GM18502 (cell line): Measurements from ENCODE around the gene C19orf73.
A peak's percentile ranks its signal among the peaks of the same experiment; 100 is the strongest.
"Not testable (repeated sequence)": the region's sequence is repeated elsewhere in the genome, so short reads cannot be mapped to it uniquely, and the experiment has no call there.

Experiments used
- ATAC-seq: cut with Tn5 transposase; IDR thresholded peaks from one replicate; pipeline ENCODE4 v1.9.1; 2021; ENCODE audit warnings: mild to moderate bottlenecking; ENCODE audit not compliant: unreplicated experiment, poor library complexity

Gene C19orf73

DNA sequence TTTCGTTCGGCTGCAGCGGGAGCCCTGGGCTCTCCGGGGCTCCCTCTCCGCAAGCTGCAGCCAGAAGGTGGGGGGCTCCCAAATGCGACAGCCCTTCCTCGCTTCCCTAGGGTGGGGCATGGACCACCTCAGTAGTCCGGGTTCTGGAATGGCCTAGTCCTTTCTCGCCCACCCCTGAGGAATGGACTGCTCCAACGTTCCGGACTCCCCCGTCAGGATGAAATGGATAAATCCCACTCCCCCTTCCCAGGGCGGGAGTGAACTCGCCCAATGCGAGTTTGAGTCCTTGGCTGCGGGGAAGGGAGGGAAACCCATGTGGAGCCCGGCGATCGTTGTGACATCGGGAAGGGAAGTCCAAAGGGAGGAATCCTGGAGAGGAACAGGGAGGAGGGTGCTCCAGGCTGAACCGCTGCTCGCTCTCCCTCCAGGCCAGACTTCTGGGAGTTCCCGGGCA is 30.7 kb upstream of the C19orf73 start:
- no peak for ATAC-seq

- ATAC-seq: no peak
Observed at GRCh38 chr19:49148784-49149651, 30.1 kb upstream of the C19orf73 start.

GRCh38 chr19:49148044-49148682 is 29.2 kb upstream of the C19orf73 start:
- no peak for ATAC-seq

DNA sequence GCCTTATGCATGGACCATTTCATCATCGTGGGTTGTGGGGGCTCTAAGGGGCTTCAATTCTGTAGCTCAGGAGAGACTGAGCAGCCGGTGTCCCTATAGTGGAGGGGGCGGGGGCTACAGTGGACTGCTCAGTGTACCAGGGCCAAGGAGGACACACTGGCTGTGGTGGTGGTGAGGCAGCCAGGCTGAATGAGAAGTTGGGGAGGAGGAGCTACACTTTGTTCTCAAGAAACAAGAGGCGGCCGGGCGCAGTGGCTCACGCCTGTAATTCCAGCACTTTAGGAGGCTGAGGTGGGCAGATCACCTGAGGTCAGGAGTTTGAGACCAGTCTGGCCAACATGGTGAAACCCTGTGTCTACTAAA is 27.4 kb upstream of the C19orf73 start:
- not testable (repeated sequence) for ATAC-seq

- ATAC-seq: no peak
Observed at GRCh38 chr19:49145573-49146407, 26.8 kb upstream of the C19orf73 start.

DNA sequence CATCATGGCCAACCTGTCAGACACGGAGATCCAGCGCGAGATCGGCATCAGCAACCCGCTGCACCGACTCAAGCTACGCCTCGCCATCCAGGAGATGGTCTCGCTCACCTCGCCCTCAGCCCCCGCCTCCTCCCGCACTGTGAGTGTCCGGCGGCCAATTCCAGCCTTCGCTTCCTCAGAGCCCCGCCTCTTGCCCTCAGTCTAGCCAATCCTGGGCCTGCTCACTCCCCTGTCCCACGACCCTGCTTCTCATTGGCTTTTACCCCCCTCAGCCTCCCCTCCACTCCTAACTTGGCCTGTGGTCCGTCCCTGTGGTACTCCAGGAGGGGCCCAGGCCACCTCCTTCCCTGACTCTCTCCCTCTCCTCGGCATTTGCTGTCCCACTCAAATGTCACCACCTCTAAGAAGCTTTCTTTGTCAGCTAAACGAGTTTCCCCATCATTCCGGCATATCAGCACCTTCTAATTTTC is 24.0 kb upstream of the C19orf73 start:
- ATAC-seq: peak; percentile 61

GRCh38 chr19:49141352-49141751 is 22.4 kb upstream of the C19orf73 start:
- no peak for ATAC-seq

GRCh38 chr19:49140951-49141350 is 22.0 kb upstream of the C19orf73 start:
- ATAC-seq: no peak

GRCh38 chr19:49136771-49137171 is 17.8 kb upstream of the C19orf73 start:
- ATAC-seq: no peak

DNA sequence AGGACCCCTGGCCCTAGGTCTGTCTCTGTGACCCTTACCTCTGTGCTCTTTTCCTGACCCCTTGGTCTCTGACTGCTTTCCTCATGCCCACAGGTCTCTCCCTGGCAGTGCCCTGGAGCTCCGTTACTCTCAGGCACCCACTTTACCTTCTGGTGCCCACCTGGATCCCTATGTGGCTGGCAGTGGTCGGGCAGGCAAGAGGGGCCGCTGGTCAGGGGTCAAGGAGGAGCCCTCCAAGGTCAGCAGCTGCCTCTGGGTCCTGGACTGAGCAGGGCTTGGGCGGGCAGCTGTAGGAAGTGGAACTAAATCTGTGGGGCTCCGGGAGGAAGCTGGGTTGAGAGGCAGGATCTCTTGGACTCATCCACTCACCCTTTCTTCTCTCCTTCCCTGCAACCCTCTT is 16.7 kb upstream of the C19orf73 start:
- no peak for ATAC-seq

DNA sequence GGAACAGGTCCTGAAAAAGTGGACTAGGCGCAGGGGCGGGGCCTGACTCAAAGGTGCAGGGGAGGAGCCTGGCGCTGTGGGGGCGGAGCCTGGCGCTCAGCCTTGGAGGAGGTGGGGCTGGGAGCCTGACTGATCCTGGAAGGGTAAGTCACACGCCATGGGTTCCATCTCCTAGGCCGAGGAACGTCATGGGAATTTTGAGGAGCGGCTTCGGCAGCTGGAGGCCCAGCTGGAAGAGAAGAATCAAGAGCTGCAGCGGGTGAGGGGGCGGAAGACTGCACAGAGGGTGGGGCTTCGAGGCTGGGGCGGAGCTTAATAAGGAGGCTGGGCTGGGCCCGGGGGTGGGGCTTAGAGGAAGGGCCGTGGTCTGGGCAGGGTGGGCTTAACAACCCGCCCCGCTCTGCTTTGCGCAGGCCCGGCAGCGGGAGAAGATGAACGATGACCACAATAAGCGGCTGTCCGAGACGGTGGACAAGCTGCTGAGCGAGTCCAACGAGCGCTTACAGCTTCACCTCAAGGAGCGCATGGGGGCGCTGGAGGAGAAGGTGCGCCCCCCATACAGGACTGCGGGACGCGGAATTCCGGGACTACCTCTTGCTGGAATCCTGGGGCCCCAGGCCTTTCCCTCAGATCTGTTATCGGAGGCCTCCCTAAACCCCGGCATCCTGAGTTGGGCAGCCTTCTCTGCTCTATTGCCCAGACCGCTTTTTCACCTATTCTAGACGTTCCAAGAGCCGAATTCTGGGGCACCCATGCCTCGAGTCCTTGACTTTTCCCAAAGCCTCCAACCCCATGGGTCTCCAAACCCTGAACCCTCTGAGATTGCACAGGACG is 14.9 kb upstream of the C19orf73 start:
- no peak for ATAC-seq

- ATAC-seq: no peak
Observed at GRCh38 chr19:49132974-49133609, 14.1 kb upstream of the C19orf73 start.

DNA sequence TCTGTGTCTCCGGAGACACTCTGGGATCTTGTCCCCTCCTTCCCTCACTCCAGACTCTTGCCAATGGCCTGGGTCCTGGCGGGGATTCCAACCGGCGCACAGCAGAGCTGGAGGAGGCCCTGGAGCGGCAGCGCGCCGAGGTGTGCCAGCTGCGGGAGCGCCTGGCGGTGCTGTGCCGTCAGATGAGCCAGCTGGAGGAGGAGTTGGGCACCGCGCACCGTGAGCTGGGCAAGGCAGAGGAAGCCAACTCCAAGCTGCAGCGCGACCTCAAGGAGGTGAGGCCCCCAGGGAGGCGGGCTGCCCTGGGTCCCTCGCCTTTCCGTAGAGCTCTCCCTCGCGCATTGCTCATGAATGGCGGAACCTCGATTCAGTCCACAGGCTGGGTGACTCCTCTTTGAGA is 11.4 kb upstream of the C19orf73 start:
- no peak for ATAC-seq

GRCh38 chr19:49129238-49129583 is 10.3 kb upstream of the C19orf73 start:
- no peak for ATAC-seq

DNA sequence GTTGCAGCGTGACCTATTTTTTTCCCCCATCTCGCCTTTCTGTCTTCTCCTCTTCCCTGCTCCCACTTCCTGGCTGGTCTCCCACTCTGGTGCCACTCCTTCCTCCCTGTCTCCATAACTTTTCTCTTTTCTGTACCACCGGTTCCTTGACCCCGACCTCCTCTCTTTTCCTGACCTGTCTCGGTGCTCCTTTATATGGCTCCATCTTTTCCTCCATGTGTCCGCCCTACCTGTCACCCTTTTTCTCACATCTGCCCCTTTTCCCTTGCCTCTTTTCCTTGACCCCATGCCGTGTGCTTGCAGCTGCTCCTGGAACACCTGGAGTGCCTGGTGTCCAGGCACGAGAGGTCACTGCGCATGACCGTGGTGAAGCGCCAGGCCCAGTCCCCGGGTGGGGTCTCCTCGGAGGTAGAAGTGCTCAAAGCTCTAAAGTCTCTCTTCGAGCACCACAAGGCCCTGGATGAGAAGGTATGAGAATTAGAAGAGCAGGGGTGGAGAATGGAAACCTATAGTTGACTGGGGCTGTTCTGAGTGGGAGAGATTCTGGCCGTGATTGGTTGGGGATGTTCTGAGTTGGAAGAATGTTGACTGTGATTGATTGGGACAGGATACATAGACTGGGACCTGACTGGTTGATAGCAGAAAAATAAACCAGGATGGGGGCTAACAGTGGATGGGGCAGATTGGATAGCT is 9.7 kb upstream of the C19orf73 start:
- no peak for ATAC-seq

DNA sequence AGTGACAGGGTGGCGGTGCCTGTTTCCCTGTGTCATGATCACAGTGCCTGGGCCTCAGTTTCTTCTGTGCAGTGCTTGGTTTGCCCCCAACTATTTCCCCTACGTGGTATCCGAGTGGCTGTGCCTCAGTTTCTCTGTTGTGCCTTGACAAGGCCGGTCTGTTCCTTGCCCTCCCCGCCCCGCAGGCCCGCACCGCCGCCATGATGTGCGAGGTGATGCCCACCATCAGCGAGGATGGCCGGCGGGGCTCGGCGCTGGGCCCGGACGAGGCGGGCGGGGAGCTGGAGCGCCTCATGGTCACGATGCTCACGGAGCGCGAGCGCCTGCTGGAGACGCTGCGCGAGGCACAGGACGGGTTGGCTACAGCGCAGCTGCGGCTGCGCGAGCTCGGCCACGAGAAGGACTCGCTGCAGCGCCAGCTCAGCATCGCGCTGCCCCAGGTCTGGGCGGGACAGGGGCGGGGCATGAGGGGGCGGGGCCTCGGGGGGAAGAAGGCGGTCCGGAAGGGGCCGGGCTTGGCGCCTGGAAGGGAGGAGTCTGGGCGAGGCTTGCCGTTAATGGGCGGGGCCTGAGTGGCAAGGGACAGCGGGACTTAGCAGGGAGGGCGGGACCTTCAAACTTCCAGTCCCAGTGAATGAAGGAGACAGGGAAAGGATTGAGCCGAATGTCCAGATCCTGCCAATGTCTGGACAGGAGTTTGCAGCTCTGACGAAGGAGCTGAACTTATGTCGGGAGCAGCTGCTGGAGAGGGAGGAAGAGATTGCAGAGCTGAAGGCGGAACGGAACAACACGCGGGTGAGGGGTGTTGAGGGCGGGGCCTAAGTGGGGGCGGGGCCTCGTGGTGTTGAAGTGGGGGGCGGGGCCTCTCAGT is 9.0 kb upstream of the C19orf73 start:
- ATAC-seq: peak; percentile 84

DNA sequence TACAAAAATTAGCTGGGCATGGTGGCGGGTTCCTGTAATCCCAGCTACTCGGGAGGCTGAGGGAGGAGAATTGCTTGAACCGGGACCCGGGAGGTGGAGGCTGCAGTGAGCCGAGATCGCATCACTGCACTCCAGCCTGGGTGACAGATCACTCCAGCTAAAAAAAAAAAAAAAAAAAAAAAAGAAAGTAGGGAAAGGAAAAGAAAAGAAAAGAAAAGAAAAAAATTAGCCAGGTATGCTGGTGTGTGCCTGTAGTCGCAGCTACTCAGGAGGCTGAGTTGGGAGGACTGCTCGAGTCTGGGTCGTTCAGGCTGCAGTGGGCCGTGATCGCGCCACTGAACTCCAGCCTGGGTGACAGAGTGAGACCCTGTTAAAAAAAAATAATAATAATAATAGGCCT is 8.3 kb upstream of the C19orf73 start:
- not testable (repeated sequence) for ATAC-seq

DNA sequence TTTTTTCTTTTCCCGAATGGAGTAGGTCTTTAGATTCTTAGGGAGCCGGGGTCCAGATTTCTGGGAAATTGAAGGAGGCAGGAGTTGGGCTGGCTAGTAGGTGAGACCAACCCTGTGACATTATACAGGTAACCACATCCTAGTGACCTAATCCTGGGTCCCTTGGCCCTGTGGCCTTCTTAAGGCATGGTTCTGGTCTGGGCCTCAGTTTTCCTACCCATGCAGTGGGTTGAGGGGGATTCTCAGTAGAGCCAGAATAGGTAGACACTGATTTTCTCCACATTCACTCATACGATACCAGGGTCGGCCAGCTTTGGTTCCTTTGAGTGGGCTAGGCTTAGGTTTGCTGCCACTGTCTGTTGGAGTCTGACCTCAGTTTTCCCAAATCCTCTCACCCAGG is 7.6 kb upstream of the C19orf73 start:
- no peak for ATAC-seq
